Measurements from ENCODE around the gene HIC2.
"Not testable (repeated sequence)": the region's sequence is repeated elsewhere in the genome, so short reads cannot be mapped to it uniquely, and the experiment has no call there.

HIC2 gene

GRCh38 chr22:21484039-21484438 lies 66.9 kb downstream of the HIC2 start:
- H3K27ac ChIP-seq; DNase-seq (ENCODE audit: low spot score); POLR2A ChIA-PET (ENCODE audit: low non-redundant PET); CTCF ChIA-PET: not testable (repeated sequence)

DNA sequence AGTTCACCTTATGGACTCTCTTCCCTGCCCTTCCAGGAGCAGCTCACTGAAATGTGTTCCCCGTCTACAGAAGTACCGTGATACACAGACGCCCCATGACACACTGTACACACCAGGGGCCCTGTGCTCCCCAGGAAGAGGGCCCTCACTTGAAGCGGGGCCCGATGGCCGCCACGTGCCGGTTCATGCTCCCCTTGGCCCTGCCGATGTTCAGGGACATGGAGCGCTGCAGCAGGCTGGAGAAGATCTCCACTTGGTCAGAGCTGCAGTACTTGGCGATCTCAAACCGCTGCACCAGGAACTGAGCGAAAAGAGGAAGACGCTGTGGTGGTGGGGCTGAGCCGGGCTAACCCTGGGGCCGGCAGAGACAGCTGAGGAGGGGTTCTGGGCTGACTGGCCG lies 70.6 kb downstream of the HIC2 start:
- CTCF ChIA-PET; H3K27ac ChIP-seq; DNase-seq (ENCODE audit: low spot score); POLR2A ChIA-PET (ENCODE audit: low non-redundant PET): not testable (repeated sequence)

DNA sequence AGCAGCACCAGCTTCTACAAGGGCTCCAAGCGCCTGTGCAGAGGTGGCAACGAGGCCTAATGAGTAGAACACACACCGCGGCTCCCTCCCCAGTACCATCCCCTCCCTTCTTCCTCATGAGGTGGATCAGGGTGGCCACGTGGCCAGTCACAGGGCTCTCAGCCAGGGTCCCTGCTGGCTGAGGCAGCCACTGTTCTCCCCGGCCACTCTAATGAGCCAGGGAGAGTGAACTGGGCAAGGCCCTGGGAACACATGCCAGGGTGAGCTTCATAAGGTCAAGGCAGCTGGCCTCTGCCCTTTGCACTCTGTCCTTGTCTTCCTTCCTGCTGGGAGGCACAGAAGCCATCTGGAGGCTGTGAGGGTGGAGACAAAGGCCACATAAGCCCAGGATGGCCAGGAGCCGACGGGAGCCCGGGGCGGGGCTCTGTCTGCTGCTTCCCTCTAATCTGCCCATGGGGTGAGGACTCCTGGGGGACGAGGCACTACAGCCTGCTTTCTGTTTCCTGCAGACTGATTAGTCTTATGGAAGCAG lies 72.0 kb downstream of the HIC2 start:
- DNase-seq (ENCODE audit: low spot score); CTCF ChIA-PET; POLR2A ChIA-PET (ENCODE audit: low non-redundant PET); H3K27ac ChIP-seq: not testable (repeated sequence)

DNA sequence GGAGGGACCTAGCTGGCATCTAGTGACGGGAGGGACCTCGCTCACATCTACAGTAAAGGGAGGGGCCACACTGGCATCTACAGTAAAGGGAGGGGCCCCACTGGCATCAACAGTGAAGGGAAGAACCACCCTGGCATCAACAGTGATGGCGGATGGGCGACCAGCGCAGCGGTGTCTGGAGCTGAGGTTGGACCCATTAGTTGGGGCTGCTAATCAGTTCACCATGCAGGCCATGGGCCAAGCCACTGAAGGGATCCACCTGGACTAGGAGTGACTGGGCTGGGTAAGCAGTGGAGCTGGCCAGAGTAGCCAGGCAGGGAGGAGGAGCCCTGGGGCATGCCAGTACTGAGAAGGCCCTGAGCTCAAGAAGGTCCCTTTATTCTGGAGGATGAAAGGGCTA lies 73.4 kb downstream of the HIC2 start:
- DNase-seq (ENCODE audit: low spot score); POLR2A ChIA-PET (ENCODE audit: low non-redundant PET); H3K27ac ChIP-seq; CTCF ChIA-PET: not testable (repeated sequence)

- DNase-seq (ENCODE audit: low spot score); CTCF ChIA-PET; H3K27ac ChIP-seq; POLR2A ChIA-PET (ENCODE audit: low non-redundant PET): not testable (repeated sequence)
These were observed 75.1 kb downstream of the HIC2 start for GRCh38 chr22:21492271-21492670.

- H3K27ac ChIP-seq; CTCF ChIA-PET; DNase-seq (ENCODE audit: low spot score); POLR2A ChIA-PET (ENCODE audit: low non-redundant PET): not testable (repeated sequence)
These were observed 76.9 kb downstream of the HIC2 start for GRCh38 chr22:21493789-21494782.

DNA sequence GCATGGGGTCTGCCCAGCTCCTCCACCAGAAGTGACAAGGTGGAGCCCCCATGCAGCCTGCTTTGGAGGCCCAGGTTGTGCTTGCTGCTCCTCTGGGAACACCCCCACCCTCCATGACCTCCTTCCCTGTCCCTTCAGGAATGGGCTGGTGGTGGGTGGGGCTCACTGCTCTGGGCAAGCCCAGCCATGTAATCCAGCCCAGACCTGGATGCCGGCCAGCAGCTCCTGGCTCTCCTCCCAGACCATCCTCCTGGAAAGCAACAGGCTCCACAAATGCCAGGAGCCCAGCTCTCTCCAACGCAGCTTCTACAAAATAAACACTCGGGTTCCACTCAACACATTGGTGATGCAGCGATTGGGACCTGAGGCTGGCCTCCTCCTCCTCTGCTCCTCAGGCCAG lies 80.8 kb downstream of the HIC2 start:
- H3K27ac ChIP-seq; DNase-seq (ENCODE audit: low spot score); CTCF ChIA-PET; POLR2A ChIA-PET (ENCODE audit: low non-redundant PET): not testable (repeated sequence)

GRCh38 chr22:21498489-21498888 lies 81.3 kb downstream of the HIC2 start:
- DNase-seq (ENCODE audit: low spot score); POLR2A ChIA-PET (ENCODE audit: low non-redundant PET); H3K27ac ChIP-seq; CTCF ChIA-PET: not testable (repeated sequence)

DNA sequence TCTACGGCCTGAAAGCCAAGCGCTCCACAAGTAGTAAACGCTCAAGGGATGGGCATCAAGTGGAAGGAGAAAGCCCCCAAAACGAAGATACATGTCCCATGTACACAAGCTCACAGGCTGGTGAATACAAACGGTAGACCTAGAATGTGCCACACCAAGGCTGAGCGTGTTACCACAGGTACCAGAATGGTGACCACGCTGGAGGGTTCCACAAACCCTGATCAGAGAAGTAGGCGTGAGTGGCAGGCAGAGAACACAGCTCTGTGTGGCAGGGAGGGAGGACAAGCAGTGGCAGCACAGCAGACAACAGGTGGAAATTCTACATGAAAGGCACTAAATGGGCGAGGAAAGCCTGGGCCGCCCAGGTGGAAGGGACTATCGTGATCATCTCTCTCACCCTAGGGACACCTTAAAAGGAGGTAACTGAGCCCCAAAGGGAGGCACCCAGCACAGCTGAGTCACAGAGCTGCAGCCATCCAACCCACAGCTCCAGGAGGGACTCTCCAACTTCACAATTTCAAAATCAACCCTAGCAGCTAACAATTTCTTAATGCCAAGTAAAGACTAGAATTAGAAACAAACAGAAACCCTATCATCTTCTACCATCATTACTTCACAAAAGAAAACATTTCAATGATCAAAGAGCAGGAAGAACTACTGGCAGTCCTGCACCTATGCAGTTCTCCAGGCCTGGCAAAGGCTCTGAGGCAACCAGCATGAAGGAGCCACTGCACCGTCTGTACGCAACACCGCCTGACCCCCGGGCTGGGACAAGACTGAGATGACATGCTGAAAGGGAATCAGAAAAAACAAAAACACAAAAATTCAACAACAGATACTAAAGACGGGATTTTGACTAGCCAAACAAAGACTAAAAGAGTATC lies 82.7 kb downstream of the HIC2 start:
- POLR2A ChIA-PET (ENCODE audit: low non-redundant PET); H3K27ac ChIP-seq; DNase-seq (ENCODE audit: low spot score); CTCF ChIA-PET: not testable (repeated sequence)
